ENCODE measurements around the gene NHLRC4.
A peak's percentile ranks its signal among the peaks of the same experiment; 100 is the strongest.

Gene NHLRC4

GRCh38 chr16:606656-607307 lies 40.0 kb downstream of the NHLRC4 start:
- no peak for DNase-seq

- DNase-seq: no peak
These were observed 41.2 kb downstream of the NHLRC4 start for GRCh38 chr16:608019-608418.

GRCh38 chr16:609316-609715 lies 42.5 kb downstream of the NHLRC4 start:
- DNase-seq: no peak

- DNase-seq: no peak
These were observed 43.2 kb downstream of the NHLRC4 start for GRCh38 chr16:609984-610383.

- peak; percentile 31 for DNase-seq
These were observed 43.9 kb downstream of the NHLRC4 start for GRCh38 chr16:610513-611381.

GRCh38 chr16:615122-615521 lies 48.3 kb downstream of the NHLRC4 start:
- DNase-seq: no peak

GRCh38 chr16:616733-617586 lies 50.2 kb downstream of the NHLRC4 start:
- DNase-seq: no peak

GRCh38 chr16:617855-618254 lies 51.0 kb downstream of the NHLRC4 start:
- DNase-seq: no peak

Data from activated CD4-positive, alpha-beta T cell treated with anti-CD3 and anti-CD28 coated beads, Interleukin-2, amount 50 U/mL, for 16 hours (primary cell).